SIG-M5 treated with dmso at 0.1 percent for 504 hours (cell line): ENCODE results near the gene MAP2K3.

Experiments
- DNase-seq: peaks from one replicate; lab custom pipeline; 2025; ENCODE audit not compliant: unreplicated experiment; lab: John Stamatoyannopoulos, UW

MAP2K3 gene

DNA sequence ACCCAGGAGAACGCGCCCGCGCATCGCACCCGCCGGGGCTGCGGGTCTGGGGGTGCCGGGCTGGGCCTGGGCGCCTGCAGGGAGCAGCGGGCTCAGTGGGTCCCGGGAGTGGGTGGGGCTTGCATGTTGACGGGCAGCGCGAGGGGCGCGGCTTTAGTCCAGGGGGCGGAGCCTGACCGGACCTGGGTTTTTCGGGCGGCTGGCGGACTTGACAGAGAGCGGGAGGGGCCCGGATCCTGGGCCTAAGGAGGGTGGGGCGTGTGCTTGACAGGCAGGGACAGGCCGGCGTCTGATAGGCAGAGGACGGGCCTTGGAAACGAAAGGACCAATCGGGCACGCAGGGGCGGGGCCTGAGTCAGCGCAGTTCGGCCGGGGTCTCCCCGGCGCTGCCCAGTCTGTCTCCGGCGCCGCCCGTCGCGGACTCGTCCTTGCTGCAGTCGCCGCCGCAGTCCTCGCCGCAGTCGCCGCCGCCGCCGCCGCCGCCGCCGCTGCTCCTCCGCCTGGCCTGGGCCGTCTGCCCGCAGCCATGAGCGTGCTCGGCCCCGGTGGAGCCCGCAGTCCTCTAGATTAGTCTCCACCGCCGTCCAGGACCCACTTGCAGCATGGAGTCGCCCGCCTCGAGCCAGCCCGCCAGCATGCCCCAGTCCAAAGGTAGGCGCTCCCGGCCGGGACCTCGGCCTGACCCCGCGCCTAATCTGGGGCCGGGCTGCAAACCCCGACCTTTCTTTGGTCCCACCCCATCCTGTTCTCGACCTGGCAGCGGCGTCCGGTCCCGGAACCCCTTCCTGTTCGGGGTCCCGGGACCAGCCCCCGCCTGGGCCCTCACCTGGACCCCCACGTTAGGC is at the start of gene MAP2K3:
MAP2K3 (plus strand) TSS at position 393 of the 845 bp plus-strand sequence; CDS start at position 603, 210 bp downstream.
- peak; percentile 99 for DNase-seq

DNA sequence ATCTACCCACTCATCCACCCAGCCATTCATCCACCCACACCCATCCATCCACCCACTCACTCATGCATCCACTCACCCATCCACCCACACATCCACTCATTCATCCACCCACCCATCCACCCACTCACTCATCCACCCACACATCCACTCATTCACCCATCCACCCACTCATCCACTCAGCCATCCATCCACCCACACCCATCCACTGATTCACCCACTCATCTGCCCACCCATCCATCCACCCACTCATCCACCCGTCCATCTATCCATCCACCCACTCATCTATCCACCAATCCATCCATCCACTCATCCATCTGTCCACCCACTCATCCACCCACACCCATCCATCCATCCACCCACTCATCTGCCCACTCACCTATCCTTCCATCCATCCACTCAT is 48.6 kb upstream of the MAP2K3 start:
- no peak for DNase-seq

DNA sequence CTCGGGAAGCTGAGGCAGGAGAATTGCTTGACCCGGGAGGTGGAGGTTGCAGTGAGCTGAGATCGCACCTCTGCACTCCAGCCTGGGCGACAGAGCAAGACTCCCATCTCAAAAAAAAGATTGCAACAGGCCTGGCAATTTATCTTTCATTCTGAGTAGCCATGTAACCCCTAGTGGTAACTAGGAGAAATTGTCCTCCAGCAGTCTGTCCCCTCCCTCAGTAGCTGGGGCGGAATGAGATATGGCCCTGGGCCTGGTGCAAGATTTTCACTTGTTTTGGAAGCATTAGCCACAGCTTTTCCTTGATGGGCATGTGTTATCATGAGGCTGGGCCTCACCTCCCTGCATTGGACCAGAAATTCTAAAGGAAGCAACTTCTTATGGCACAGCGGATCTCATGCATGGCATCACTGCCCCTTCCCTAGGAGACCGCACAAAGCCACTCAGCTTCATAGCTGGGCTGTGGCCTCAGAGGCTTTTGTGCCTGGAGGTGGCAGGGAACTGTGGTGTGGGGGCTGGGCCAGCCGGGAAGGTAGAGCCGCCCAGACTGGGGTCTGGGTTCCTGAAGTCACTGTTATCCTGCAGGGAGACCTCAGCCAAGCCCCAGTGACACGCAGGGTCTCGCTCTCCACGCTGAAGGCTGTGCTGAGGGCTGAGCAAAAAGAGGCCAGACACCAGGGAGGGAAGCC is 44.7 kb upstream of the MAP2K3 start:
- DNase-seq = peak; percentile 77

DNA sequence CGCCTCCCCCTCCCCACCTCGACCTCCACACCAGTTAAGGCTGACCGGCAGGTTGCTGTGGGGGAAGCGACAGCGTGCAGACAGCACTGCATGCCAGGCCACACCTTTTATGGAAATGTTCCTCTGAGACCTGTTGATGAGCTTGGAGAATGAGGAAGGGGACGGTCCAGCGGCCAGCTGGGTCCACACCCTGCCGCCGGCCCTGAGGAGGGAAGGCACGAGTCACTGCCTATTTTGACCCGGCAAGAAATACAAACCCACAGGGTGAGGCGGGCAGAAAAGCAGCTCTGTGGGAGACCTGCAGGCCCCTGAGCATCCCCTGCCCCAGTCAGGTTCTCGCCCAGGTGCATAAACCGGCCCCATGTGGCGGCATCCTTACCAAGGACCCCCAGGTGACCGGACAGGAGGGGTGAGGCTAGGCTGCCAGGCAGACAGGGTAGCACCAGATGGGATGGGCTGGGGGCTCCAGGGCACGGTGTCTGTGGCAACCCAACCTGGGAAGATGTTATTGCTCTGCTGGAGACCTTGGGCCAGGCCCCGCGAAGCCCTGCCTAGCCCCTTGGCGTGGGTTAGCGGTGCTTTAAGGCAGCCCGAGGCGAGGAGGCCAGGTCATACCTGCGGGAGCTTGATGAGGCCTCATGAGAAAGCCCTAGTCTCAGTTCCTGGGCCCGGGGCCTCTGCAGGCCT is 44.0 kb upstream of the MAP2K3 start:
- DNase-seq = no peak

DNA sequence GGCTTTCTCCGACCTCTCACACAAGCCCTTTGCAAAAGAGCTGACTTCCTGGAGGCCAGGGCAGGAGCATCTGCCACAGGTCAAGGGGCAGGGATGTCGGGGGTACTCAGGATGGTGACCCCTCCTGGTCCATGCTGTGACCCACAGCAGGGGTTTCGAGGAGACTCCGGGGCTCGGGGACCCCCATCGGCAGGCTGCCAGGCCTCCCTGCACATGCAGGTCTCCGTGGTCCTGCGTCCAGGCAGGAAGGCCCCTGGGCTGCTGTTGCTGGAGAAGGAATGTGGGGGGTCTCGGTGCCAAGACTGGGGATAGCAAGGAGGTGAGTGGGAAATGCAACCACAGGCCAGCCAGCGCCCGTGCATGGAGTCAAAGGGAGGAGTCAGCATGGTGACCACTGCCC is 42.9 kb upstream of the MAP2K3 start:
- no peak for DNase-seq

DNA sequence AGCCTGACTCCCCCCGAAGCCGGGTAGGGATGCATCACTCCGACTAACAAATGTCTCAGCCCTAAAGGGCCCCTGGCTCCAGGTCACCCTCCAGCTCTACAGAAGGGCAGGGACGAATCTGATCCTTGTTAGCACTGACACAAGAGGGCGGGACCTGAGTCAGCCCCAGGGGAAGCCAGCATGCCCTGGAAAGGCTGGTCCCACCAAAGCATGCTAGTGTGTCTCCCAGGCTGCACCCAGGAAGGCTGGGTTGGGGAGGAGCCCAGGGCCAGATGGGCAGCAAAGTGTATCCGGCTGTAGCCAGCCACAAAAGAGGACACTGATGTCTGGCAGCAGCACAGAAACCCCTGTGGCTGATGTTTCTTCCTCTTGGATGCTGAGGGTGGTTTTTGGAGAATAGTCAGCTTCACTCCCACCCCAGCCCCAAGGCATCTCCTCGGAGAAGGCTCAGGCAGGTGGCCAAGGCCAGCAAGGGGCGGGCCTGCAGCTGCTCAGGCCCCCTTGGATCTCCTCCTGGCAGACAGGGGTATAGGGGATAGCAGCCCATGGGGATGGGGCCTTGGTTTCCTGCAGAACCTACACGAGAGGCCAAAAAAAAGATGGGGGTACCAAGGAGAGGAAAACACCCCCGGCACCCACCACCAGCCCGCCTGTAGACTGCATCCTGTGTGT is 42.3 kb upstream of the MAP2K3 start:
- no peak for DNase-seq

DNA sequence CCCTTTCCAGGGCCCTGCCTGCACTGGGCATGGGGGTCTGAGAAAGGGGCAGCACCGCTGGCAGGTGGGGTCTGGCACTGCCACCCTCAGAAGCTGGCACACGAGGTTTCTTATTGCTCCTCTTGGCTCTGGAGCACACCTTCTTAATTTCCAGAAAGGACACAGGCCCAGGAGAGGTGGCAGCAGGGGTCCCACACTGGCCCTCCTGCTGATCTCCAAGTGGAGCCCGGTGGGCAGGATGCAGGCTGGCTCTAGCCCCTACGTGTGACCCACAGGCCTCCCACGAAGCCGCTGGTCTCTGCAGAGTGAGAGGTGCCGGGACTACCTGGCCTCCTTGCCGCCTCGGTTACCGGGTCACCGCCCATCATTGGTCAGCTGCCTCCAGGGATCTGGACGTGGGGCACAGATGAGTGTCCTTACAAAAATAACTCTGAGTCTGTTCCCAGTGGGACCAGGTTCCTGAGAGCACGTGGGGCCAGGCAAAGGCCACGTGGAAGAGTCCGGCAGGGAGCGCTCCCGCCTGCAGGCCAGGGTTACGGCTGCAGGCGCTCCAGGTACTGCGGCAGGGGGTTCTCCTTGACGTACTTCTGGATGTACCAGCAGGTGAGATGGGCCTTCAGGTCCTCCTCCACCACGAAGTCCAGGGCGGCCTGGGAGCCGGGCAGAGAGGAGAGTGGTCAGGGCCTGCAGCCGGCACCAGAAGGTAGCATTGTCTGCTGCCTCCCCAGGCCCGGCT is 41.6 kb upstream of the MAP2K3 start:
- no peak for DNase-seq

DNA sequence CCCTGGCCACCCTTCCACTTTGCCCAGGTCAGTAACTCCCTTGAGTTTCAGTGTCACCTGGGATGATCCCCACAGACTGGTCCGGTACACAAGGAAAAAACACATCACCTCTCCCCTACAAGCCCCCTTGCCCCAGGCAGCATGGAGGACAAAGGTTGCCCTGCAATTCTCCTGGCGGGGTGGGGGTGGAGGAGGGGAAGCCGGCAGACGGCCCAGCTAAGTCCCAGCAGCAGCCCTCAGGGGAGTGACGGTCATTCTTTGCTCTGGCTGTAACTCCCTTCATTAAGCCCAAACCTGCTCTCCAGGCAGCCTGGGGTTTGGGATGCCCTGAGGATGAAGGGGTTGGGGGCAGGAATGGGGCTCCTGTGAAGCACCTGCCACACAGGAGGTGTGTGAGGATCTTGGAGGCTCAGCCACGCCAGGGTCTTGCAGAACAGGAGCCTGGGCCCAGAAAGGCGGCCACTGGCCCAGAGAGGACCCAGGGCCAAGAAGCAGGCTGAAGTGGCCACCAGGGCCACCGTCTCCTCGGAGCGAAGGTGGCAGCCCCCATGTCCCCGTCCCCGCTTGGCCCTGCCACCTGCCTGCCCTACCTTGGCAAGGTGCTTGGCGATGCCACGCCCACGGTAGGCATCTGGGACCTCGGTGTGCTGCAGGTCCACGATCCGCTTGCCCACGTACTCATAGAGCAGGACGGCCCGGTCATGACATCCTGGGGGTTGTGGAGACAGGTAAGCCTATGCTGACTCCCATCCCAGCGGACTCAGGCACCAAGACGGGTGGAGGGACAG is 40.8 kb upstream of the MAP2K3 start:
- no peak for DNase-seq

DNA sequence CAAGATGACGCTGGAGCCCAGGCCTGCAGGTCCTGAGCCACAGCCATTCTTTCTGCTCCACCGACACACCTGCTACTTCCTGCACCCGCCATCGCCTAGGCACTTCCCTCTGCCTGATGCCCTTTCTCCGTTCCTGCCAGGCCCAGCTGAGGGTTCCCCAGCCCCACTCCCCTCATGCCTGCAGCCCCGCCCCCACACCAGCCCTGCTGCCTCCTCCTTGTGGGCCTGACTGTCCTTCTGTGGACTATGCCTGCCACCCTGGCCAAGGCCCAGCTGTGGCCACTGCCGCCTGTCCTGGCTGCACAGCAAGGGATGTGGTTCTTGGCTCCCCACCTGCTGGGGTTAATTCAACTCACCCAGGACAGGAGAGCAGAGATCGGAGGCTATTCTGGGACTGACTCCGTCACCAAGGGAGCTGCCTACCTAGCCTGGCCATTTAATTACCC is 38.8 kb upstream of the MAP2K3 start:
- no peak for DNase-seq

DNA sequence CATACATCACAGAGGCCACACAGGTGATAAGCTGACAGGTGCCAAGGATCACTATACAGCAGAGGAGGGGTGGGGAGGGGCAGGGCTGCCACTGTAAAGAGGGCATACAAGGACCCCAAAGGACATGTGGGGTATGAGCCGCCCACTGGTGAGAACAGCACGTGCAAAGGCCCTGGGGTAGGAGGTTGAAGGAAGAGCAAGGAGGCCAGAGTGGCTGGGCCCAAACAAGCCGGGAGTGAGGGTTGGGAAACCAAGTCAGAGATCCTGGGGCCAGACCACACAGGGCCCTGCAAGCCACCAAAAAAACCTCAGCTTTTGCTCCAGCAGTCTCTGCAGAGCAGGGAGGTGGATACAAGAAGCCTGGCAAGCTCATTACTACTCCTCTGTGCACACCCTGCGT is 37.8 kb upstream of the MAP2K3 start:
- DNase-seq = no peak

DNA sequence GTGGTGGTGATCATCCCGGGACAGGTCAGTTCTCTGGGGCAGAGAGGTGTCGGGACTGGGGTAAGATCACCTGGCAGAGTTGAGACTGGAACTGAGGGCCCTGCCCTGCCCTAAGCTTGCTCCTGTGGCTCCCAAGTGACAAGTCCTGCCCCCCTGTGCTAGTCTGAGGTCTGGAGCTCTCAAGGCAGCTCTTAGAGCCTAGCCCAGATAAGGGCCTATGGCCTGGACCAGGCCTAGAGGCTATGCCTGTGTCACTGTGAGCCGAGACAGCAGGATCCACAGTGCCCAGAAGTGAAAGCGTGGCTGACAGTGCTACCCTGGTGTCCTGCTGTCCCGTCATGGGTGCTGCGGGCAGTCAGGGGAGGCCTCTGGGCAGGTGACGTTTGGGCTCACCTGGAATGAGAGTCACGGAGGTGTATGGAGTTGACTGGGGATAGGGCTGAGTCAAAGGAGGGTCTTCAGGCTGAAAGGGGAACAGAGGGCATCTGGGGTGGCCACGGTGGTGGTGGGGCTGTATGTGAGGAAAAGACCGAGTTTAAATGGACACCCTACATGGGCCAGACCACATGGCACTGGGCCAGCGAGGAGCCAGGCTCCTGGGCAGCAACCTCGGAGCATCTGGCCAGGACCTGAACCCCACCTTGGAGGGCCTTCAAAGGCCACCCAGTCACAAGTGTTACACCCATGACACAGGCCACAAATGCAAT is 36.8 kb upstream of the MAP2K3 start:
- DNase-seq = no peak

DNA sequence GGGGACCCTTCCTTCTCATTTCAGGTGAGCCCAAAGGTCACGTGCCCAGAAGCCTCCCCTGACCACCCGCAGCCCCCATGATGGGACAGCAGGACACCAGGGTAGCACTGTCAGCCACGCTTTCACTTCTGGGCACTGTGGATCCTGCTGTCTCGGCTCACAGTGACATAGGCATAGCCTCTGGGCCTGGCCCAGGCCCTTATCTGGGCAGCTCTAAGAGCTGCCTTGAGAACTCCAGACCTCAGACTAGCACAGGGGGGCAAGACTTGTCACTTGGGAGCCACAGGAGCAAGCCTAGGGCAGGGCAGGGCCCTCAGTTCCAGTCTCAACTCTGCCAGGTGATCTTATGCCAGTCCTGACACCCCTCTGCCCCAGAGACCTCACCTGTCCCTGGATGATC is 36.0 kb upstream of the MAP2K3 start:
- DNase-seq = no peak

DNA sequence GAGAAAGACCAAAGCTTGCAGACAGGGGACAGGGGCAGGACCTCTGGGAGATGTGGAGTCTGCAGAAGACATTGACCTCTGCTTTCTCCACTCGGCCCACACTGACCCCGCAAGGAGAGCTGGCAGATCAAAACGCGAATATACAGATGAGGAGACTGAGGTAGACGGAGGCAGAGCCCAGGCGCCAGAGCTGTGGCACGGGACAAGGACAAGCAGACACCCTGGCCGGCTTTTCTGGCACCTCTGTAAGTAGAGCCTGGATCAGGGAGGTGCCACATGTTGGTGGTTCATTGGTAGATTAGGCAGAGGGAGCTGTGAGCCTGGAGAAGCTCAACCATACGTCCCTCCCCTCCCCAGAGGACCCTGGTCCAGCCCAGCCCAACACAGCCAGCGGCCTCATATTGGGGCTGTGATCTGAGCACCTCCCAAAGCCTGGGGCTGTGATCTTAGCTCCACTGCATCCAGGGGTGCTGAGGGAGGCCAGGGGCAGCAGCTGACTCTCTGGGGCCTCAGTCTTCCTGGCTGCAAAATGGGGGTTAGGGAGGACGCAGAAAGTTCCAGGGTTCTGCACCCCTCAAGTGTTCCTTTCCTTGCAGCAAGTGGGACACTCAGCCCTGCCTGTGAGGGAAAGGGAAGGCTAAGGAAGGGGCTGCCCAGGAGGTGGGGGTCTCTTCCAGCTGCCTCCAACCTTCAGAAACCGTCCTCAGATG is 35.3 kb upstream of the MAP2K3 start:
- DNase-seq = no peak

DNA sequence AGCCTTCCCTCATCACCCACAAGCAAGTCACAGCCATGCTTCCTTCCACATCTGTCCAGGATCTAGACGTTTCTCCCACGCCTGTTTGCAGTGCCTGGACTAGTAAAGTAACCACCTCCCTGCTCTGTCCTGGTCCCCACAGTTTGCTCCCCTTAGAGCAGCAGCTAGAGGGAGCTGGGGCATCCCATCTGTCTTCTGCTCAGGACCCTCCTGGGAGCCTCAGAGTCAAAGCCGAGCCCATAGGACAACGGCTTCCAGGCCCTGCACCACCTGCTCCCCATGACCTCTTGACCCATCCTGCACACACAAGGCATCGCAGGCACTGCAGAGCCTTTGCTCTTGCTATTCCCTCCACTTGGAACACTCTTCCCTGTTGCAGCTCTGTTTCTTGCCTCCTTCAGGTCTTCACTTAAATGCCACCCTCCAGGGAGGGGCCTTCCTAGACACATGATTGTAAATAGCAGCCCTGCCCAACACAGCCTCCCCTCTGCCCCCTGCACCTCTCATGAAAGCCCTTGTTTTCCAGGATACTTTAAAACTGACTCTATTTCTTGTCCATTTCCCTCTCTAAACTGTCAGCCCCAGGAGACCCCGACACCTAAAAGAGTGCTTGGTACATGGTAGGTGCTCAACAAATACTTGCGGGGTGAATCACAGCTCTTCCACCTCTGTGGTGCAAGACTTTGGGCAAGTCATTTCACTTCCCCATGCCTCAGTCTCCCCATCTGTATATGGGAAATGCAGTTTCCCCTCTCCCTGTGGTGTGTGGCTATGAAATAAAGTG is 34.4 kb upstream of the MAP2K3 start:
- no peak for DNase-seq

DNA sequence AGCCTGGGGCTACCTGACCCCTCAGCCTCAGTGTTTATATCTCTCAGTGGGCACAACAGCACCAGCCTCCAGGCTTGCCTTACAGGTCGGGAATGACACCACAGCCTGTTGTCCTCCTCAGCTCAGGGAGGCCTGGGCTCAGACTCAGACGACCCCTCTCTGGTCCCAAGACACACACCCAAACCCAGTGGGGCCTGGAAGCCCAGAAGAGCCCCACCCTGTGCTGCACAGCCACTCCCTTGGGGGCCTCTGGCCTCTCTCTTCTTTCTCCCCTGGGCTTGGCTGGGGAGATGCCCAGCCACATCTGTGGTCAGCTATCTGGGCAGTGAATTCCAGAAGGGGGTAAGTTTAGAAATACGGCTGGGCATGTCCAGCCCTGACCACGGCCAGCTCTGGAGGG is 33.7 kb upstream of the MAP2K3 start:
- no peak for DNase-seq

DNA sequence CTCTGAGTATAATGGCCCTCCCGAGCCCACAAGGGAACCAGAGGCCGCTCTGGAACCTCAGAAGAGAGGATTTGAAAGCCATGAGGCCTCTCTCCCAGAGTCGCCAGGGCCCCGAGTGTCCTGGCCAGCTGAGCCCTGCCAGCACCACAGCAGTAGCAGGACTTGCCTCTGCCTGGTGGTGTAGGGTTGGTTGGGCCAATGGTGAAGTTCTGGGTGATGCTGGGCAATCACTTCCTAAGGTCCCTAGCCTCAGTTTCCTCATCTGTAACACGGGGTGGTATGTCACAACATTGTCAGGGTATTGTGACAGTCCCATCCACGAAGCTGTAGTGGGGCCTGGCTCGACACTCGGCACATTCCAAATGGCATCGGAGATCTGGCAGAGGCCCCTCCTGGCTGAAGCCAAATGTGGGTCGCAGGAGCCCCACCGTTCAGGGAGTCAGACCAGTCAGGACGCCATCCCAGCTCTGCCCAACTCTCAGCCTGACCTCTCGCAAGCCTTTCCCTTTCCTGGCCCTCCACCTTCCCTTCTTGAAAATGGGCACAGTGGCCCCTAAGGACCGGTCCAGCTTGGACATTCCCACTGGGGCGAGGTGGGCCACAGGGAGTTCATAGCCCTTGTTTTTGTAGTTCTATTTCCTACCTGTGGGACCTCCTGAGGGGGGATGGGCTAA is 33.0 kb upstream of the MAP2K3 start:
- DNase-seq = no peak

DNA sequence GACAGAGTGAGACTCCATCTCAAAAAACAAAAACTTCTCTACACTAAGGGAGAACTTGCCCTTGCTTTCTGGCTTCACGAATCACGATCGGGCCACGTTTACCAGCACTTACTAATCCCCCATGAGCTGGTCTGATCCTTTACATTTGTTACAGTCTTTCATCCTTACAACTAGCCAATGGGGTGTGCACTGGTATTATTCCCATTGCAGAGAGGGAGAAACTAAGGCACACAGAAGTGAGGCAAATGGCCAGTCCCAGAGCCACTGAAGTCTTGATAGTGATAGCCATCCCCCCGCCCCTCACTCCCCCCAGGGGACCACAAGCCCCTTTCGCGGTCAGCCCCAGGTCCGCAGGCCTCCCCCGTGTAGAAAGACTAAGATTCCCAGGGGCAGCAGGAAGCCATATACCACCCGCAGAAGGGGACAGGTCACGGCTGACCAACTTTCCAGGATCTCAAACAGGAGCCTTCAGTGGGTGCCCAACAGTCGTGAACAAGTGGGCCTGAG is 32.2 kb upstream of the MAP2K3 start:
- no peak for DNase-seq
